HG03565 (cell line): ENCODE results near the gene ASIC1.

Experiments used
- ATAC-seq: cut with Tn5 transposase; IDR thresholded peaks from one replicate; pipeline ENCODE4 v1.9.1; 2021; ENCODE audit warnings: mild to moderate bottlenecking, moderate library complexity; ENCODE audit not compliant: unreplicated experiment

Gene ASIC1

DNA sequence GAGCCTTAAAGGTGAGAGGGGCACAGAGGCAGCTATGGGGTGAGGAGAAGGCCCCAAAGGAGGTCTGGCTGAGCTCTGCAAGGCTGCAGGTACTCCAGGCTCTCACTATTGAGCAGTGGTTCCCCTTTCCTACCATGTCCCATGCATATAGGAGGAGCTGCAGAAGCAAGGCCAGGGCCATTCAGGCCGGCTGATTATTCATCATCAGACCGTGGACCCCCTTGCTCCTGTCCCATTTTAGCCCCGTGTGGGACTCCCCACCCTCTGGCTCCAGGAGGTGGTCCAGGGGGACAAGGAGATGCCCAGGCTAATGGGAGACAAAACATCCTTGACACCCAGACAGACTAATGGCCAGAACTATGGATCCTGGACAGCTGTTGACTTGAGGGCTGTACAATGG, 49.5 kb downstream of the ASIC1 start:
- no peak for ATAC-seq

DNA sequence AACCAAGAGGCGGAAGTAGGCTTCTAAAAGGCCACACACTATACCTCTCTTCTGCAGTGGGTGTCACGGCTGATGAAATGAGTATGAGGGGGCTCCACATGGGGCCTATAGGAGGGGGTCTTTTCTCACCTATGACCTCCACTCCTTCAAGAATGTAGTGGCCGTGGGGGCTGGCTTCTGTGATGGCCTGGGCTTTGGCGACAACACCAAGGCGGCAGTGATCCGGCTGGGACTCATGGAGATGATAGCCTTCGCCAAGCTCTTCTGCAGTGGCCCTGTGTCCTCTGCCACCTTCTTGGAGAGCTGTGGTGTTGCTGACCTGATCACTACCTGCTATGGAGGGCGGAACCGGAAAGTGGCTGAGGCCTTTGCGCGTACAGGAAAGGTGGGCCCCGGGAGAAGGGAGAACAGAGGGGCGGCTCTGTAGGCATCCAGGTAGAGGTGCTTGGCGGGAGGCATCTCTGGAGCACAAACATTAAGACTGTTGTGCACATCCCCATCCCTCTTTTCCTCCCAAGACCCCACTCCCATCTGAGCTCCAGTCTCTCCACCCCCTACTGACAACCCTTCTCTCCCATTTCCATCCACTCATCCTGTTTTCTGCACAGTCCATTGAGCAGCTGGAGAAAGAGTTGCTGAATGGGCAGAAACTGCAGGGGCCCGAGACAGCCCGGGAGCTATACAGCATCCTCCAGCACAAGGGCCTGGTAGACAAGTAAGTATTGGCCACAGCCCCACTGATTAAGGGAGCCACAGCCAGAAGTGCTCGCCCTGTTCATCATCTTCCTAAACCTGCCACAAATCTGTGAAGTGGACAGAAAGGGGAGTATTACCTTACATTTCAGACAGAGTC, 50.2 kb downstream of the ASIC1 start:
- no peak for ATAC-seq

DNA sequence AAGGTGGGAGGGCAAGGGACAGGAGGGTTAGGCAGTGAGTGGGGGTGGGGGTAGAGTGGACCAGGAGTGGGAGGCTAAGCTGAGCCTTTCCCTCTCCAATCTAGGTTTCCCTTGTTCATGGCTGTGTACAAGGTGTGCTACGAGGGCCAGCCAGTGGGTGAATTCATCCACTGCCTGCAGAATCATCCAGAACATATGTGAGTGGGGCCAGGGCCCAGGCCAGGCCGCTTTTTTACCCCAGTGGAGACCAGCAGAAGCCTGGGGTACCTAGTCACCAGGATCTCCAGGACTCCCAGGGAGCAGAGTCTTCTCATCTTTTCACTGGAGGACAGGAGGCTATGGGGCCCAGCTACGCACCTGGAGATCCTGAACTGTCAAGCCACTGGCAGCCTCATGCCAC, 51.9 kb downstream of the ASIC1 start:
- no peak for ATAC-seq

DNA sequence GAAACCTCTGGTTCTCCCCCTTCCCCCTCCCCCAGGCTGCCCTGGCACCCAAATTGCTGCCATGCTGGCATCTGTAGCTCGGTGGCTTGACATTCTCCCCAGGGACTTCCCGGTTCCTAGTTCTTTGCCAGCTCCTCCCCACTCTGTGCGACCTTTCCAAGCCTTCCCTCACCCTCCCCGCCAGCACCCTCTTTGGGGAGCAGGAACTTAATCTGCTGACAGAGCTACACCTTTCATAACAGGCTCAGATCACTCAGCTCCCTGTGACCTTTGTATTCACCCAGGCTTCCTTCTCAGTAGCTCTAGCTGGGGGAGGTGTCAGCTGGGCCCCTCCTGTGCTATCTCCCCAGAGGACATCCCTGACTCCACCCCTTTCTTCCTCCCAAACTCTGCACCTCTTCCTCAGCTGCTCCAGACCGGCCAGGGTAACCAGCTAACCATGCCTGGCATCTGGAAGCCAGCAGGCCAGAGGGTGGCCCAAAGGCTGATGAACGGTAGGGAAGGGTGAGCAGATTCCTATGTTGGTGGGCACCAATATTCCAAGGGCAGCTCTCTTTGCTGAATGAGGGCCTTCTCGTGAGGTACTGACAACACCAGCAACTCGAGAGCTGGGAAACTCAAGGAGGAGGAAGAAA, 52.8 kb downstream of the ASIC1 start:
- ATAC-seq = no peak

DNA sequence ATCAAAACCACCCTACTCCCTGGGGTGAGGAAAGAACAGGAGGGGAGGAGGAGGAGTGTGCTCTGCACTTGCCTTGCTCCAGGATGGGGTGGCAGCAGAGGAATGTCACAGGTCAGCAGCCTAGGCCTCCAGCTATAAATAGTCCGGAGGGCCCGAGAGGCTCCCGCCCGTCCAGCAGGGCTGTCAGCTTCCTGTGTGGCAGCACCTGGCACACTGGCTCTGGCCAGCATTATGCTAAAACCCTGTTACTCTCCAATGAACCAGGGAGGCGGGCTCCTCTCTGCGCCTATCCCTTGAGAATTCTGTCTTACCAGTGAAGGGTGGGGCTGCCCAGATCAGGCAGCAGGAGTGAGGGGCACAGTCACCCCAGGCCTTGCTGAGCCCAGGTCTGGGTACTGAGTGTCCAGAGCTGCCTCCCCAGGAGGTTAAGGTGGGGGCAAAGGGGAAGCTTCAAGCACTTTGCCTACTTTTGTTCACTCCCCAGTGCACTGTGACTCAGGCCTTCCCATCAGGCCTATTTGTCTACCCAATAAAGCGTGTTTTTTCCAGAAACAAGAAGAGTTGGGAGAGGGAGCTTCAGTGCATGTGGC, 53.5 kb downstream of the ASIC1 start:
- ATAC-seq = no peak

DNA sequence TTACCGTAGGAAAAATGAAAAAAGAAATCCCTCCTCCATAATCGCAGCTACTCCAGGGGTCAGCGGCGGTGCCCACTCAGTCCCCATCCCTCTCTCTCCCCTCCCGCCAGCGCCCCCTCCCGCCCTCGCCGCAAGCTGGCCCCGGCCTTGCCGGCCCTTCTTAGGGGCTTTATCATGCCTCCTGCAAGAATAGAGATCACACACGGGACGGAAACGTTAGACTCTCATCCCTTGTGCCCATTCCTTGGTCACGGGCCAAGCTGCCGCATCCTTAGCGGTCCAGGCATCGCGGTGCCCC, 53.9 kb downstream of the ASIC1 start:
- ATAC-seq = no peak

DNA sequence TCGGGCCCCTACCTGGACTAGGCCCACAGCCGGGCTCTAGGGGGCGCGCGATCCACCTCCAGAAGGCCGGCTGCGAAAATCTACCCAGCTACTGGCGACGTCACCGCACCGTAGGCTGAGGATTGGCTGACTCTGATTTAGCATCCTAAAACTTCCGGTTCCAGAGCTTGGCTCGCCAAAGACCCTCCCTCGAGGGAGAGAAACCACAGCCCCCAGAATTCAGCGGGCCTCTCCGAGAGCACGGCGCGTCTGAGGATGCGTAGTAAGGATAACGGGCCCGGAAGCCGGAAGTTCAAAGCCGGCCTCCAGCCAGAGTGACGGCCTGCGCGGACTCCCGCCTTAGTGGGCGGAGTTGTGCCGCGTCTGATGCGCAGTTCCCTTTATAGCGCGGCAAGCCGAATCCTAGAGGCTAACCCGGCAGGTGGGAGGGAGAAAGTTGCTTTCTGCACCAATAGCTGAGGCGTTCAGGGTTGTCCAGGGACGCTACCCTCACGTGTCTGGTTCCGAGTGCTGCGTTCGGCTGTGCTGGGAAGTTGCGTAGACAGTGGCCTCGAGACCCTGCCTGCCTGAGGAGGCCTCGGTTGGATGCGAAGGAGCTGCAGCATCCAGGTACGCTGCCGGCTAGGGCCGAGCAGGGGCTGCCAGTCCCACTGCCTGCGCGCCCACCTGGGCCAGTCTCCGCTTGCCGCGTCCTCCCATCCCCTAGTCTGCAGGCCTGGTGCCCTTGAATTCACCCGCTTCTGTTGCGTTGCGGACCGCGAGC, 54.5 kb downstream of the ASIC1 start, which contains the start of gene COX14:
Gene COX14 (plus strand): TSS at position 544 of the 763 bp plus-strand sequence. CDS start 7,808 bp downstream, outside the sequence.
- ATAC-seq = peak; percentile 78

DNA sequence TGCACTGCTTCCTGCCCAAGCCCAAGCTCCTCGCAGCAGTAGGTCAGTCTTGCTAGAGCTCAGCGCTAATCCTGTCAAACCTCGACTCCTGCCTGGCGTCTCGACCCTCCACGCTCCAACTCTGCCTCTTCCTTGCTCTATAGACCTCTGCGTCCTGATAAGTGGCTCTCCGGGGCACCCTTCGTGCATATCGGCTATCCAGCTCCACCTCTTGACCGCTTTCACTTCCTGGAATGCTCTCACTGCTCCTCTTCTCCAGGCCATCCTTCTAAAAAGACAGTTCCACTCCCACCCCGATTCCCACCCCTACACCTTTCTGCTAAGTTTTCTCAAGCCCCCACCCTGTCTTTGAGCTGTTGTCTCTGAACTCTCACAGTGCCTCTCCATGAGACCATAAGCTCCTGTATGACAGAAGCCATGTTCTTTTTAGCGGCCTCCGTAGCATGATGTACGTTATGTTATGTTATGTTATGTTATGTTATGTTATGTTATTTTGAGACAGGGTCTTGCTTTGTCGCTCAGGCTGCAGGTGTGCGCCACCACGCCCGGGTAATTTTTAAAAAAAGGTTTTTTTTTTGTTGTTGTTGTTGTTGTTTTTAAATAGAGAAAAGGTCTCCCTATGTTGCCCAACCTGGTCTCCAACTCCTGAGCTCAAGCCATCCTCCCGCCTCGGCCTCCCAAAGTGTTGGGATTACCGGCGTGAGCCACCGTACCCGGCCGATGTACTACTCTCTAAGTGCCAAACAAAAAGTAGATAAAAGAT, 55.2 kb downstream of the ASIC1 start:
- ATAC-seq = no peak

DNA sequence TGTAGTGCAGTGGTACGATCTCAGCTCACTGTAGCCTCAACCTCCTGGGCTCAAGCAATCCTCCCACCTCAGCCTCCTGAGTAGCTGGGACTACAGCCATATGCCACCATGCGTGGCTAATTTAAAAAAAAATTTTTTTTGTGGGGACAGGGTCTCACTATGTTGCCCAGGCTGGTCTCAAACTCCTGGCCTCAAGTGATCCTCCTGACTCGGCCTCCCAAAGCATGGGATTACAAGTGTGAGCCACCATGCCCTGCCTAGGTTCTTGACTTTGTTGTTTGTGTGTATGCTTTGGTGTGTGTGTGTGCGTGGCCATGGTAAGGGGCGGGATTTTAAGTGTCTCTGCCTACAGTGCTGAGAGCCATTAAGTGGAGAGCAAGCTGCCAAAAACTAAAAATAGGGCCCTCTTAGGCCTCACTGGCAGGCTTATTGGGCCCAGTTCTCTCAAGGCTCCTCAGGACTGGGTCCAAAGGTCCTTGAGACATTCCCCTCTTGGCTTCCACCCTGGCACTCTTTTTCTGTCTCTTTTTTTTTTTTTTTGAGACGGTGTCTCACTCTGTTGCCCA, 59.7 kb downstream of the ASIC1 start:
- no peak for ATAC-seq

DNA sequence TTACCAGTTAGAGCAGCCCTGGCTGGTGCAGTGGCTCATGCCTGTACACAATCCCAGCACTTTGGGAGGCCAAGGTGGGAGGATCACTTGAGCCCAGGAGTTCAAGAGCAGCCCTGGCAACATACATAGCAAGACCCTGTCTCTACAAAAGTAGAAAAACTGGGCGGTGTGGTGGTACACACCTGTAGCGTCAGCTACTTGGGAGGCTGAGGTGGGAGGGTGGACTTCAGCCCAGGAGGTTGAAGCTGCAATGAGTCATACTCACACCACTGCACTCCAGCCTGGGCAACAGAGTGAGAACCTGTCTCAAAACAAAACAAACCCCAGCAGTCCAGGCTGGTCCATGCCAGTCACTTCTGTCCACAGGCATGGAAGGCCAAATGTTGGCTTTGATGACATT, 62.0 kb downstream of the ASIC1 start:
- ATAC-seq = no peak

DNA sequence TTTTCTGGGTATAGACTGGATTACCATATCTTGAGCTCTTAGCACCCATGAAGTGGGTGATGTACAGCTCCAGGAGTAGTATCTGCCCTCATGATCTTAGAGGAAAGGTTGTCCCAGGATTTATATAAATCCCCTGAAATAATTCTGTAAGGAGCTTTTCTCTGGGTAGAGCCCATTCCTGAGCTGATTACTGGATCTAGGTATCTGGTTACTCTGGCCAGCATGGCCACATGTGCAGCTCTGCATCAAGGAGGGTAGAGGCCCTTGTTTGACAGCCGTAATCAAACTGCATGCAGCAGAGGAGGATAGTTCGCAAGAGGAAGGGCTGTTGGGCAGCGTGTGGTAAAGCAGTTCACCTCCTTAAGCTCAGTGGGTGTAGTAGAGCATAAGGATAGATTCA, 63.1 kb downstream of the ASIC1 start:
- ATAC-seq = no peak

DNA sequence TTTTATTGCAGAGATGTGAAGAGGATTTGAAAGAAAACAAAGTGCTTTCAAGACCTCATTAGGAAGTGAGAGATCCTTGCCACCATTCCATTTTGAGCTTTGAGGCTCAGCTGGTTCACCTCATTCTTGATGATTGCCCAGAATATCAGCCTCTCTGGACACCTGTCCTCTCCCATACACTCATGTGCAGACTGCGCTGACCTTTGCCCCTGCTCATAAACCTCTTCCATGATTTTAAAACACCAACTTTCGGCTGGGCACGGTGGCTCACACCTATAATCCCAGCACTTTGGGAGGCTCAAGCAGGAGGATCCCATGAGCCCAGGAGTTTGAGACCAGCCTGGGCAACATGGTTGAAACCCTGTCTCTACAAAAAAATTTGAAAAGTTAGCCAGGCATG, 63.6 kb downstream of the ASIC1 start:
- no peak for ATAC-seq

DNA sequence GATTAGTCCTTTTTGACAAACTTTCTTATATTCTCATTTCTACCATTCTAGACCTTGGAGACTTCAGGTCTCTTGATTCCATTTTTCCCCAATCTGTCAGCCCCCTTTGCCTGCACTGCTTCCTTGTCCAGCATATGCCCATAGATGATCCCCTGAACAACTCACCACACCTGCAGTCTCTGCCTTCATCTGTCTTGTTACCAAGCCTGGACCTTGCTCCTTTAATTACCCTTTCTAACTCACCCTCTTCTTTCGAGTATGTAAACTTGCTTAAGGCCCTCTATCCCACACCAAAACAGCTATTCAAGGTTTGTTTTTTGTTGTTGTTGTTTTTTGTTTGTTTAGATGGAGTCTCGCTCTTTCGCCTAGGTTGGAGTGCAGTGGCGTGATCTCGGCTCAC, 64.2 kb downstream of the ASIC1 start:
- ATAC-seq = no peak

DNA sequence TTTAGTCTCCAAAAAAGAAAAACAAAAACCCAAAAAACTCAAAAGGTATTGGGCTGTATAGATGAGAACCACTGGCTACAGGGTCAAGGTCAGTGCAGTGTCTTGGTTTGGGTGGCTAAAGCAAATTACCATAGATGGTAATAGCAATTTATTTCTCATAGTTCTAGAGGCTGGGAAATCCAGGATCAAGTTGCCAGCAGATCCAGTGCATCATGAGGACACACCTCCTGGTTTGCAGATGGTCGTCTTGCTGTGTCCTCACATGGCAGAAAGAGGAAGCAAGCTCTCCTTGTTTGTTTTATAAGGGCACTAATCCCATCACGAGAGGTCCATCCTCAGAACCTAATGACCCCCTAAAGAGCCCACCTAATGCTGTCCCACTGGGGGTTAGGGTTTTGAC, 65.8 kb downstream of the ASIC1 start:
- ATAC-seq = no peak

DNA sequence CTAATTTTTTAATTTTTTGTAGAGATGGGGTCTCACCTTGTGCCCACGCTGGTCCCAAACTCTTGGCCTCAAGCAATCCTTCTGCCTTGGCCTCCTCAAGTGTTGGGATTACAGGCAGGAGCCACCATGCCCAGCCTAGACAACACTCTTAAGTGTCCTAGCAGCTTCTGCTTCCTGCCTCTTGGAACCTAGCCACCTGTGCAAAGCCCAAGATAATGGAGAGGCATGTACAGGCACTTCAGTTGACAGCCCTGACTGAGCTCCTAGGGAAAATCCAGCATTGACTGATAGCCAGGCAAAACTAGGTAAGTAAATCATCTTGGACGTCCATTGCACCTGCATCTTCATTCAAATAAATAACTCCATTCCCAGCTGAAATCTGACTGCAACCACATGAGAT, 70.2 kb downstream of the ASIC1 start:
- ATAC-seq = no peak

DNA sequence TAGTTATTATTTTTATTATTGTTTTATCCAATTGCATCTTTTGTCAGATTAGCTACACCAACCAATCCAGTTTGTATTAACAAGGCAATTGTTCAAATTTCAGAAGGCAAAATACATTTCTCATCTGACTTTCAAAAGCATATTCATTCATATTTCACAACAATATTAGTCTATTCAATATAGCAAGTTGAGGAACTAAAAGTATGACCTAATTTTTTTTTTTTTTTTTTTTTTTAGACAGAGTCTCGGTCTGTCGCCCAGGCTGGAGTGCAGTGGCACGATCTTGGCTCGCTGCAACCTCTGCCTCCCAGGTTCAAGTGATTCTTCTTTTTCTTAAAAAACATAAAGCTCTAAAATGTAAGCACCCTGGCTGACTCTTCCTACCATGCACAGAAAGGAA, 71.9 kb downstream of the ASIC1 start:
- no peak for ATAC-seq

DNA sequence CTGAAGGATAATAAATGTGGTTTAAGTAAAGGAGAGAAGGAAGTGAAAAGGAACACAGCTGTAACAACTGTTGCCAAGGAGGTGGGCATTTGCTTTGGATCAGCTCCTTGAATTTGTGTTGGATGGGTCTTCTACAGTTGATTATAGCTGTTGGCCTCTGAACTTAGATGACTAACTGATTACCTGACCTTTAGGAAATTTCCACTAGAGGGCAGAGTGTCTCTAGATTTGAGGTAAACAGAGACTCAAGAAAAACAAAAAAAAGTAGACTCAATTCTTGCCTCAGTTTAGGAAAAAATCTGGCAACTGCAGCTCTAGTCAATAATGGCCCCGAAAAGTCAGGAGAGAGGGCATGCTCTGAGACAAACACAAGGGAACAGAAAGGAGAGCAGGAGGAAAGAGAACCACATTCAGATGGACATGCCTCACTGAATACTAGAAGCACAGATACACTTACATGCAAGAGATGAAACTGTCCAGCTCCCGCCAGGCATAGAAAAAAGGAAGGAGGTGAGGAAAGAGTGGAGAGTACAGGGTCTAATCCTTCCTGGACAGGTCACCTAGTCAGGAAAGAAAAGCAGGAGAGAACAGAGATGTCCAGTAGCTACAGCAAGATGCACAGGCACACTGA, 75.2 kb downstream of the ASIC1 start:
- ATAC-seq = no peak
